Measurements from ENCODE around the gene DLG2. TPM values are rescaled to one million over a fixed set of nuclear protein-coding genes. Genes with fewer than 3 reads are reported as not detected.

Gene DLG2
- total RNA-seq, 1 experiment from 2014 or later: 0.20 TPM

DNA sequence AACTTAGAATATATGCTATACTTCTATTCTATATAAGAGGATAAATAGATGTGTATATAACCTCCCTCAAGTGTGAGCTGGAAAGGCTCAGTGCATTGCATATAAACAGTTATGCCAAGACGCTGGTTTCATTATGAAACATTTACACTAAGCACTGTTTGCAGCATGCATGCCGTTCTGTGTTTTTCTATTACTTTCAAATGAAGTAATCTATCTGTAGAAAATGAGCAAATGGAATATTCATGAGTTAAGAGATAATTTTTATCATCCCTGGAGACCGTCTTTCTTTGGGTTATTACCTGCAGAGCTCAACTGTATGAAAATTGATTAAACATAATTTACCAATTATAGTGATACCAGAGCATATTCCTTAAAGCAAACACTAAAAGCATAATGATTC, 1415.2 kb downstream of the DLG2 start:
- DNase-seq (ENCODE audit: low read depth): no peak
- in situ Hi-C loops (cut with HindIII; ENCODE audit: low pct_unique_long_range_greater_than_20kb, low sequenced_read_pairs): no loop called here

DNA sequence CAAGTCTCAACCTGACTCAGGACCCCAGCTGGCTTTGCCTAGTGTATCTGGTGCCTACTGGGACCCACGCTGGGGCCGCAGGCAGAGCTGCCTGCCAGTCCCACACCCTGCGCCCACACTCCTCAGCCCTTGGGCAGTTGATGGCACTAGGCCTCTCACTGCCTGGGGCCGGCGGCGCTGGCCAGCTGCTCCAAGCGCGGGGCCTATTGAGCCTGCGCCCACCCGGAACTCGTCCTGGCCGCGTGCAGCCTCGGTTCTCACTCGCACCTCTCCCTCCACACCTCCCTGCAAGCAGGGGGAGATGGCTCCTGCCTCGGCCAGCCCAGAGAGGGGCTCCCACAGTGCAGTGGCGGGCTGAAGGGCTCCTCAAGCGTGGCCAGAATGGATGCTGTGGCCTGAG, 1432.4 kb downstream of the DLG2 start:
- no peak for DNase-seq (ENCODE audit: low read depth)
- in situ Hi-C loops (cut with HindIII; ENCODE audit: low pct_unique_long_range_greater_than_20kb, low sequenced_read_pairs): no loop called here

DNA sequence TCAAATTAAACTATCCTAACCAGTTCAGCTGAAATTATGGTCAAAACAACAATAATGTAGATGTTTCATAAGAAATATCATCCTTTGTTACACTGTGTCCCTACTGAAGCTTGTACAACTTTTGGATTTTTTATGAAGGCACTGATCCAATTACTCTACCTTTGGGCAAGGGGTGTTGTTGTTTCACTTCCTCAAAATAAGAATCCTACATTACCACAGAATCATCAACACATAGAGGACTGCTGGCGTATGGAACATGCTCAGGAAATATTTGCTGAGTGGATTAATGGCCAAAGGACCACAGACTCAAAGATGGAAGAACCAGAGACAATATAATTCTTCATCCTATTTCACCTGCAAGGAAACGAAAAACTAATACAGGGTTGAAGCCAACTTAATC, 1433.4 kb downstream of the DLG2 start:
- DNase-seq (ENCODE audit: low read depth): no peak

DNA sequence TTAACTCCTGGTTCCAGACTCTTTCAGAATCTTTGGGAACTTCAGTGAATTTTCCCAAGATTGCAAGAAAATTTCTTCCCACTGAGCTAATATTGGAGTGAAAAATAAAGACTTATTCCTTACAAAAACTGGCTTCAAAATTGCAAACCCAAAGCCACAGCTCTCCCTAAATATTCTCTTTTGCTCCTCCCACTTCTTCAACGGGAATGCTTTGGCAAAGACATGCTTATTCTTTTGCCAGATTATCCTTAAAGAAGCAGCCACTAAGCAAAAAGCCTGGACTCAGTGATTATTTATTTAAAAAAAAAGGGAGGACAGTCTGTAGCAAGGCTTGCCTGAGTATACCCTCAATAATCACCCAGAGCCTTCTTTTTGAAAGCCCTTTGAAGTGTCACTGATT, 1438.6 kb downstream of the DLG2 start:
- in situ Hi-C loops (cut with HindIII; ENCODE audit: low pct_unique_long_range_greater_than_20kb, low sequenced_read_pairs): no loop called here
- no peak for DNase-seq (ENCODE audit: low read depth)

More for the DNA sequence above, 1433.4 kb downstream of the DLG2 start:
- in situ Hi-C loops (cut with HindIII; ENCODE audit: low pct_unique_long_range_greater_than_20kb, low sequenced_read_pairs): no loop called here

DNA sequence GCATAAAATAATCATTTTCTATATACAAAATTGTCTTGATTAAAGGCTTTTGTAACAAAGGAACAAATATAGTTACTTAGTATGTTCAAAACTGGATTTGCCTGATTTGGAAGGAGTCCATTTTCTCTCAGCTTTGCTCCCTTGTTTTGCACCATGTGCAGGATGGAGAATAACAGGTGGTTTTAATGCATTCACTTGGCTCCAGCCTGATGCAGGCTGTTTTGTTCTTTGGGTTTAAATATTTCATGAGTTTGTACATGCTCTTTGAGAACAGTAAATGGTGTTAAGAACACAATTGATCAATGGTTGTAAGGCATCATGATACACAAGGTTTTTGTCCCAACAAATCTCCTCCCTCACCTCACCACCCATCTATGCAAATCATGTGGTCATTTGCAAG, 1454.1 kb downstream of the DLG2 start:
- in situ Hi-C loops (cut with HindIII; ENCODE audit: low pct_unique_long_range_greater_than_20kb, low sequenced_read_pairs): no loop called here
- no peak for DNase-seq (ENCODE audit: low read depth)

DNA sequence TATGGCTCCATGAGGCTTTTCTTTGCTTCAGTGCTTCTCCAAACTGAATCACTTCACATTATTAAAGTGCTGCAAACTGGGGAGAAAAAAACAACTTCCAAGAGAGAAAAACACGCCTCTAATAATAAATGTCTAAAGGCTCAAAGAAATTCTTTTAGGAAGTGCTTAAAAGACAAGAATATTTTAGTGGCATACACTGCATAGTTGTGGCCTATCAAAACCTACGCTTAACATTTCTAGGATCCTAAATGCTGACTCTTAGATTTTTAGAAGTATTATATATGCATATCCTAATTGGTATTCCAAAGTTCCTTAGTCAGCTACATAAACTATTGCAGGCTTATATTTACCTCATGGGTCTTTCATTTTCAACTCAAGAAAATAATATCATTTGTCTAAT, 1462.0 kb downstream of the DLG2 start:
- in situ Hi-C loops (cut with HindIII; ENCODE audit: low pct_unique_long_range_greater_than_20kb, low sequenced_read_pairs): no loop called here
- no peak for DNase-seq (ENCODE audit: low read depth)

DNA sequence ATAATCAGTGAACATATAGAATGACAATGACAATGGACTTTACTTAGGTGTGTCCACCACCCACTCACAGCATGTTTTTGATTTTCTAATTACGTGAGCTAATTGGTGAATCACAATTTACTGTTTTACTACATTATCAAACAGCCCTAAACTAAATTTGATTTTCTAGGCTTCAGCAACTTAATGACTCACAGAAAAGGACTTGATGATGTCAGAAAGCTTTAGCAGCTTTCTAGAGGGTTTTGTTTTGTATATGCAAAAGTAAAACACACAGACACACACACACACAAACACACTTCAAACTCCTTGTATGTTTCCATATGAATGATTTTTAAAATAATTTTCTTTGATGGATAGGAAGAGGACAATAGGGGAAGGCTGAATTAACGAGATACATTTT, 1462.4 kb downstream of the DLG2 start:
- in situ Hi-C loops (cut with HindIII; ENCODE audit: low pct_unique_long_range_greater_than_20kb, low sequenced_read_pairs): no loop called here
- no peak for DNase-seq (ENCODE audit: low read depth)

DNA sequence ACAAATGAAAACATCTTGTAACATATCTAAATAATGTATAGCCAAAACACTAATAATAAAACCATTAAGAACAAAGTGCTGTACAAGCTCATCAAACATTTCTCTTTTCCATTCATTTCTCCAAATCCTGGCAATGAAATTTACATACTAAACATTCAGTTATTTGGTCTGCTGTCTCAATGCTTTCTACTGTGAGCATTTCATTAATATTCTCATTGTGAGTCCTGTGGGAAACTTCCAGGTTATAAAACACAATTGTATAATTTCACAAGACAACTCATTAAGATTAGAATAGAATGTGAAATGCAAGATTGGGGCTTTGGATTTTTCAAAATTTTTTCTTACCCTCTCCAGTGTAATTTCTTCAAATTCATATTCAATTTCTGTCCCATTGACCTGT, 1464.0 kb downstream of the DLG2 start:
- DNase-seq (ENCODE audit: low read depth): no peak
- in situ Hi-C loops (cut with HindIII; ENCODE audit: low pct_unique_long_range_greater_than_20kb, low sequenced_read_pairs): no loop called here

DNA sequence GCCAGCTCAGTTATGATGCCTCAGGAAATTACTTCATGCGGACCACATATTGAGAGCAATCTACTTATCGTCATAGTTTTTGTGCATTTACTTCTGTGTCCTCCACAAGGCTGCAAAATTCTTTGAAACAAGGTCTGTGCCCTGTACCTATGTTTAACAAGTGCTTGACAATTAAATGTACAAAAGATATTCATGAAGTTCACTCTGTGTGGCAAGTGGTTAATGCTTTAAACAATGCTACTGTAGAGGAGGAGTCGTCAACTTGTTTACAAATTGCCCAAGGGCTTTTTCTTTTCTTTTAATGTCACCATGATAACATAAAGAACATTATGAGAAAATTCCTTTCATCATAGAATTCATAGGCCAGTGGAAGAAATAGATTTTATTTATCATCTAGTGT, 1469.5 kb downstream of the DLG2 start:
- in situ Hi-C loops (cut with HindIII; ENCODE audit: low pct_unique_long_range_greater_than_20kb, low sequenced_read_pairs): no loop called here
- no peak for DNase-seq (ENCODE audit: low read depth)

DNA sequence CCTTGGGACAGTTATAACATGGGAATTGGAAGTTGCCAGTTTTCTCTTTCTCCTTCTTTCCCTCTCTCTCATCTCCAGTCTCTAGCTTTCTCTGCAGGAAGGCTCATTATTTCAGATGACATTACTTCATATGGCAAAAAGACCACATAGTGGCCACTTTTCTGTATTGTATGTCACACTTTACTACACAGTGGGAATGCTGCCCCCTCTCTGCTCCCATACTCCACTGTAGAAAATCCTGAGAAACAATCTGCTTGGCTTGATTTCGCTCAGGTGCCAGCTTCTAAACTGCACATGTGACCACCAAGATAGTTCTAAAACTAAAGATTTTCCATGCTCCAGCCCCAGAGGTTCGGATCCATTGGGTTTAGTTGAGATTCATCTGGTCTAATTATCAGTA, 1480.3 kb downstream of the DLG2 start:
- in situ Hi-C loops (cut with HindIII; ENCODE audit: low pct_unique_long_range_greater_than_20kb, low sequenced_read_pairs): no loop called here
- DNase-seq (ENCODE audit: low read depth): no peak

DNA sequence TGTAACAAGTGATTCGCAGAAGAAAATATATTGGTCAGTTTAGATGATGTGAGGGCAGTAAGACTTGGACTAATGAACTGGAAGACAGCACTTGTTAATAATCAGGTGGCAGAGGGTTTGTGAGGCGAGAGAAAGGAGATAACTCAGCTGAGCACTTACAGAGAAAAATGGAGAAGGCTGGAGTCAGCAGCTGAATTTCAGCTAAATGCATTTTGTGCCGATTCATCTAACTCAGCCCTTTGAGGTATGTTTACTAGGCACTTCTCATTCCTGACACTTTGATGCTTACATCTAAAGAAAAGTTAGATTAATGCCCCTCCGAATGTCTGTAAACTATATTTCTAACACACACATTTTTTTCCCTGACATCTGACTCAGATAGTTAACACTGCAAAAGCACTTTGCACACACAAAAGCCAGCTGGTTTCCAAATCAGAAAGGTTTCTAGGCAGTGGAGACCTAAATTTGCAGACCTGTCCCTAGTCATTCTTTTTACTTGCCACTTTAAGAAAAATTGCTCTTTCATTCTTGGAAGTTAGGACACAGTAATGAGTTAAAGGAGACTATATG, 1481.4 kb downstream of the DLG2 start:
- no peak for DNase-seq (ENCODE audit: low read depth)
- in situ Hi-C loops (cut with HindIII; ENCODE audit: low pct_unique_long_range_greater_than_20kb, low sequenced_read_pairs): no loop called here

DNA sequence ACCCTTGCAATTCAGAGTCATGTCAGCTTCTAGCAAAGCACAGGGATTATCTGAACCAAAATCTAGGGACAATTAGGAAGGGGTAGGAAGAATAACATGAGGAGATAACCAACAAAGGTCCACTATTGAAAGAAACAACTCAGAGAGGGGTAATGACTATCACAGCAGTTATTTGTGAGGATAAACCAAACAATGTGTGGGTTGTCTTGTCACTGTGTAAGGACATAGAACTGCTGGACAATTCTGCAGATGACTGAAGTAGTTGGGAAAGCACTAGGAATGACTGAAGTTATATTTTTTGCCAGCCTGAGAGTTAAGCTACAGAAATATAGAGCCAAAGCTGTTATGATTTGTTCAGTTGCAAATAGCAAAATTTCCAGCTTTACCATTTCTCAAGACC, 1482.6 kb downstream of the DLG2 start:
- in situ Hi-C loops (cut with HindIII; ENCODE audit: low pct_unique_long_range_greater_than_20kb, low sequenced_read_pairs): no loop called here
- no peak for DNase-seq (ENCODE audit: low read depth)

DNA sequence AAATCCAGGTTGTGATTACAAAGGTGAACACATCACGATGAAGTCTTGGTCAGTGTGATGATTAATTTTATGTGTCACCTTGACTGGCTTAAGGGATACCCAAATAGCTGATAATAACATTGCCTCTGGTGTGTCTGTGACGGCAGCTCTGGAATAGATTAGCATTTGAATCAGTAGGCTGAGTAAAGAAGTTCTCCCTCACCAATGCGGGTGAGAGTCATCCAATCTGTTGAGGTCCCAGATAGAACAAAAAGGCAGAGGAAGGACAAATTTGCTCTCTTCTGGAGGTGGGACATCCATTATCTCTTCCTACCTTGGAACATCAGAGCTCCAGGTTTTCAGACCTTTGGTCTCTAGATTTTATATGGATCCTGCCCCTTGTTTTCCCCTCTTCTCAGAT, 1484.7 kb downstream of the DLG2 start:
- no peak for DNase-seq (ENCODE audit: low read depth)
- in situ Hi-C loops (cut with HindIII; ENCODE audit: low pct_unique_long_range_greater_than_20kb, low sequenced_read_pairs): no loop called here

DNA sequence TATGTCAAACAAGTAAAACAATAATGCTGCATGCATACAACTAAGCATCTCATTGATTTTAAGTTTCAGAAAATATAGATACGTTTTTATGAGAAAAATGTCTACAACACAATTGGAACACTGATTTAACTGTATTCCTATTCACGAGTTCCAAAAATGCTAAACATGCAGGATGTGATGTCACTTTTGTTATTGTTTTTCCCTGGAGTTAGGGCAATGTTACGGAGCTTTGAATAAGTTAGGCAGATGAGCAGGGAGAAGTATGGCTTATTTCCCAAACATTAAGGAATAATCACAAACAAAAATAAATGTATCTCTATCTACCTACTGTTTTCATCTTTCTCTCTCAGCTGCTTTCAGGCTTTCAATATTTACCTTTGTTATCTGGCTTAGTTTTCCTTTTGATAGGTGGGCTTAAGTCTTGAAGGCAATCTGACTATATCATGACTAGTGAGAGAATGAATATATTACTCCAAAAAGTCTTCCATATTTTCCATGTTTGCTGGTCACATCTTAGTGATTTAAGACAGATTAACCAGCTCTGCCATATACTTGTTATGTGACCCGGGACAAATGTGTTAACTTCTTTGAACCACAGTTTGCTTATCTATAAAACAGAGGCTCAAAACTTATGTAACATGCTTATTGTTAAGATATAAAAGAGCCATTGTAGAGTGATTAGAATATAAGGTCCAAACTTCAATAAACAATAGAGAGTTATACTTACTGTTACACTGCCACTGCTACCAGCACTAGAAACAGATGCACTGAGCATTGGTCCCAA, 1486.6 kb downstream of the DLG2 start:
- in situ Hi-C loops (cut with HindIII; ENCODE audit: low pct_unique_long_range_greater_than_20kb, low sequenced_read_pairs): no loop called here
- no peak for DNase-seq (ENCODE audit: low read depth)

DNA sequence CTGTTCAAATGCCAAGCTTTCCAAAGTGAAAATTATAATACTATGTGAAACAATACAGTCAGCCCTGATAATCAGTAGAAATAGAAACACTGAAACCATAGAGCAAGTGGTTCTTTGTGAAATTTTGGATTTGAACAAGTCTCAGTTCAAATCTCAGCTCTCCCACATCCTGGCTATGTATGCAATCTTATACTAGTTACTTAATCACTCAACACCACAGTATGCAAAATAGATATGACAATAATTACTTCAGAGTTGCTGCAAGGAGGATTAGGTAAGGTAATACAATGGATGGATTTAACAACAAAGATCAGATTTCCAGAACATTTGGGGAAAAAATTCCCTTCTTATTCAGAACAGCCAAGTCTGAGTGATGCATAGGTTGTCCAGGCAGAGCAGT, 1489.2 kb downstream of the DLG2 start:
- in situ Hi-C loops (cut with HindIII; ENCODE audit: low pct_unique_long_range_greater_than_20kb, low sequenced_read_pairs): no loop called here
- no peak for DNase-seq (ENCODE audit: low read depth)

DNA sequence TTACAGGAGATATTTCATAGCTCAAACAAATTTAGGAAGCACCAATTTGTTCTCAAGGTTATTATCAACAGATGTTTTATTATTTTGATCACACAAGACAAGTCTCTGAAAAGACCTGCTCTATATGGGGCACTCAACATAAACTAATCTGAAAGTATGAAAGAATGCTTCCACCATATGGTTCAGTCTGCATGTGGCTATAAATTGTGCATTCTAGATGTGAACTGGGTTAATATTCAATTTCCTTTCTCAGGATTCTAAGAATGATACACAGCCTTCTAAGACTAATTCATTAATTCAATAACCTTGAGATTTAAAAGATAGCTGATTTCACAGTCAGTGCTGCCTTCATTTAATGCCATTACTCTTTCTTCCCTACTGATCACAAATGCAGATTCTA, 1489.6 kb downstream of the DLG2 start:
- in situ Hi-C loops (cut with HindIII; ENCODE audit: low pct_unique_long_range_greater_than_20kb, low sequenced_read_pairs): no loop called here
- DNase-seq (ENCODE audit: low read depth): no peak

DNA sequence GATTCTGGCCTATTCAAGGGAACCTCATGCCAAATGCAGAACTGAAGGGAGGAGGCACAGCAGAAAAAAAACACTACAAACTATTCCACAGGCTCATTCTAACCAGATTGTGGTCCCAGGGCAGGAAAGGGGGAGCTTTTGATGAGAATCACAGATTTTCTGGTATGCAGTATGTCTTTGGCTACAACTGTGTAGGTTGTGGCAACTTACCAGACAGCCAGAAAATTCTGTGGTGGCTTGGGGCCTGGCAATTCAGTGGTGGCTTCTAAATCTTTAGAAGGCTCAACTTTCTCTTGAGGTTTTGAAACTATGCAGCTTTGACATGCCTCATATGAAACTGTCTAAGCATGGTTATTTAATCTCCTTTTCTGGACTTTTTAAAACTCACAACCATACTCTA, 1490.2 kb downstream of the DLG2 start:
- in situ Hi-C loops (cut with HindIII; ENCODE audit: low pct_unique_long_range_greater_than_20kb, low sequenced_read_pairs): no loop called here
- no peak for DNase-seq (ENCODE audit: low read depth)

DNA sequence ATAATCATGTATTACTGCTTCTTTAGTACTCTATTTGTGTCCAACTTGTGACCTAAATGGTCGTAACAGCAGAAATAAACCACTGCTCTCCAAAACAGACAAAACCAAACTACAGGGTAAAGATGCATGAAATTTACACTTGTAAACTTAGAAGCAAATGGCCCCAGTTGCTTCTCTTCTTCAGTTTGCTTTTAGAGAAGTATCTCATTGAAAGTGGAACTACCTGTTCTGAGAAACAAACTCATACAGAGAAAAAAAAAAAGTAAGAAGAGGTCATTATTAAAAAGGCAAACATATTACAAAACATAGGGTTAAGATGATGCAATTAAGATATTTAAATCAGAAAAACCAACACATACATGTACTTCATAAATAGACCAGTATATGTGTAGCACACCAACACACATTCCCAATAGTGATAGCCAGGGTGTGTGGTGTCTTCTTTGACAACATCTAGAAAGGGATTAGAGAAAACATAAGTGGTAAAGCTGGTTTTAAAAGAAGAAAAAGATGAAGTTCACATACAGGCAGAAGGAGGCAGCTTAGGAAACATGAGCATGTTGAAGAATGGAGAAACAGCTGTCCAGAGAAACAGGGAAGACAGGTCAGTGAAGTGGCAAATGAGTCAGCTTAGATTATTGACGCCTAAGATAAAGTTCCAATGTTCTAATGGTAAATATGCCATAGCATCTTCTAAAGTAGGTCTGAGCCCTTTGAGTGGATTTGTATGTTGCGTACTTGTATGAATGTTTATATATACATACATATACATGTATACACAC, 1496.3 kb downstream of the DLG2 start:
- in situ Hi-C loops (cut with HindIII; ENCODE audit: low pct_unique_long_range_greater_than_20kb, low sequenced_read_pairs): no loop called here
- DNase-seq (ENCODE audit: low read depth): no peak

DNA sequence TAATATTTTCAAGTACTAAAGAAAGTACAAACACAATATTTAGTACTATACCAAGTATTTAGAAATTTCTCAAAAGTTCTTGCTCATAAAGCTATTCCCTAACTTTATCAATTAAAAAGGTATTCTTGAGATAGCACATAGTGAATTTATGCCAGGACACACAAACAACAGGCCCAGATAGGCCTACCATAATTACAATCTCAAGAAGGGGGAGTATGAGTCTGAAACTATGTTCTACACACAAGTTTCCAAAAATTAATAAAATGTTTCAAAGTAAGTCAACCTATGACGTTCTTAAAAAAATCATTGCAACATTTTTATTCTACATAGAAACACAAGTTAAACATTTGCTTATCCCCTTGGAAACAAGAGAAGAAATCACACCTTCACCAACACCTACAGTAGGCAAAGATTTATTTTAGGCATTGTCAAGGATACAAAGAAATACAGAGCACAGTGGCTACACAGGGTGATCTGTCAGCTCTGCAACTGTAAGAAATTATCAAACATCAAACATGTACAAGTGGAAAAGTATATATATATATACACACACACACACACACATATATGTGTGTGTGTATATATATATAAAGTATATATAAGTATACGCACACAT, 1497.1 kb downstream of the DLG2 start:
- in situ Hi-C loops (cut with HindIII; ENCODE audit: low pct_unique_long_range_greater_than_20kb, low sequenced_read_pairs): no loop called here
- DNase-seq (ENCODE audit: low read depth): no peak
